SK-N-SH treated with all-trans-retinoic acid at 6 μM for 48 hours (cell line): ENCODE measurements around the gene BPIFA2.

Experiments used
- ATAC-seq: fragments of 200-7000 bp; cut with Tn5 transposase; 3 replicates; pipeline ENCODE4 v1.9.1; 2020; ENCODE audit warnings: mild to moderate bottlenecking, moderate library complexity
- ARNTL ChIP-seq: fragments of 450-650 bp; formaldehyde crosslinking; IDR thresholded peaks from 2 replicates; pipeline ENCODE4 v1.5.0; 2020; ENCODE audit warnings: low read depth, mild to moderate bottlenecking, moderate library complexity, borderline replicate concordance
- BACH2 ChIP-seq: fragments of 250-450 bp; sonication (Bioruptor Pico); IDR thresholded peaks from 2 replicates; pipeline ENCODE4 v1.9.0; 2021; ENCODE audit warnings: mild to moderate bottlenecking, borderline replicate concordance
- ESRRG ChIP-seq: fragments of 250-450 bp; sonication (Bioruptor Pico); IDR thresholded peaks from 2 replicates; pipeline ENCODE4 v1.6.1; 2021; ENCODE audit warnings: mild to moderate bottlenecking
- GLIS3 ChIP-seq: fragments of 250-450 bp; sonication (Bioruptor Pico); IDR thresholded peaks from 2 replicates; pipeline ENCODE4 v1.5.0; 2020; ENCODE audit warnings: mild to moderate bottlenecking, moderate library complexity
- ISL1 ChIP-seq: fragments of 250-450 bp; sonication (Bioruptor Pico); IDR thresholded peaks from 2 replicates; pipeline ENCODE4 v2.1.2; 2022; ENCODE audit warnings: mild to moderate bottlenecking, moderate library complexity
- OSR1 ChIP-seq: fragments of 250-450 bp; sonication (Bioruptor Pico); IDR thresholded peaks from 2 replicates; pipeline ENCODE4 v1.8.0; 2022; ENCODE audit warnings: moderate library complexity, mild to moderate bottlenecking, inconsistent platforms
- PATZ1 ChIP-seq: fragments of 250-450 bp; sonication (Bioruptor Pico); IDR thresholded peaks from 2 replicates; pipeline ENCODE4 v1.8.0; 2020; ENCODE audit warnings: mild to moderate bottlenecking, moderate library complexity, borderline replicate concordance
- POU6F1 ChIP-seq: fragments of 250-450 bp; sonication (Bioruptor Pico); IDR thresholded peaks from 2 replicates; pipeline ENCODE4 v1.8.0; 2021; ENCODE audit warnings: low read depth, mild to moderate bottlenecking, moderate library complexity, borderline replicate concordance
- PPARA ChIP-seq: fragments of 250-450 bp; sonication (Bioruptor Pico); IDR thresholded peaks from 2 replicates; pipeline ENCODE4 v1.5.0; 2020; ENCODE audit warnings: mild to moderate bottlenecking, borderline replicate concordance
- RARB ChIP-seq: fragments of 250-450 bp; sonication (Bioruptor Pico); IDR thresholded peaks from 2 replicates; pipeline ENCODE4 v1.8.0; 2021; ENCODE audit warnings: mild to moderate bottlenecking, moderate library complexity
- SNAI2 ChIP-seq: fragments of 250-450 bp; sonication (Bioruptor Pico); IDR thresholded peaks from 2 replicates; pipeline ENCODE4 v1.5.0; 2020; ENCODE audit warnings: mild to moderate bottlenecking, moderate library complexity
- TCF4 ChIP-seq: fragments of 250-450 bp; sonication (Bioruptor Pico); IDR thresholded peaks from 2 replicates; pipeline ENCODE4 v1.8.0; 2021; ENCODE audit warnings: mild to moderate bottlenecking, moderate library complexity, borderline replicate concordance
- TOX ChIP-seq: fragments of 250-450 bp; sonication (Bioruptor Pico); IDR thresholded peaks from 2 replicates; pipeline ENCODE4 v1.8.0; 2021; ENCODE audit warnings: mild to moderate bottlenecking, moderate library complexity, borderline replicate concordance
- ZC3H10 ChIP-seq: fragments of 250-450 bp; sonication (Bioruptor Pico); IDR thresholded peaks from 2 replicates; pipeline ENCODE4 v1.5.1; 2021; ENCODE audit warnings: mild to moderate bottlenecking, moderate library complexity
- ZFP3 ChIP-seq: fragments of 250-450 bp; sonication (Bioruptor Pico); IDR thresholded peaks from 2 replicates; pipeline ENCODE4 v1.5.0; 2020; ENCODE audit warnings: mild to moderate bottlenecking, moderate library complexity
- ZNF565 ChIP-seq: fragments of 450-650 bp; formaldehyde crosslinking; conservative IDR thresholded peaks from 2 replicates; pipeline ENCODE4 v1.5.0; 2020; ENCODE audit warnings: low read depth, mild to moderate bottlenecking, moderate library complexity
- ZNF70 ChIP-seq: fragments of 450-650 bp; formaldehyde crosslinking; IDR thresholded peaks from 2 replicates; pipeline ENCODE4 v1.5.0; 2020; ENCODE audit warnings: mild to moderate bottlenecking, moderate library complexity
- ZNF8 ChIP-seq: fragments of 450-650 bp; formaldehyde crosslinking; IDR thresholded peaks from 2 replicates; pipeline ENCODE4 v1.5.0; 2020; ENCODE audit warnings: mild to moderate bottlenecking, moderate library complexity
- TF ChIP-seq, protein P1 (sequence below): fragments of 250-450 bp; sonication (Bioruptor Pico); IDR thresholded peaks from 2 replicates; pipeline ENCODE4 v1.5.1; 2021; ENCODE audit warnings: mild to moderate bottlenecking, moderate library complexity
- TF ChIP-seq, protein P2 (sequence below): fragments of 250-450 bp; sonication (Bioruptor Pico); IDR thresholded peaks from 2 replicates; pipeline ENCODE4 v1.5.1; 2020; ENCODE audit warnings: low read depth, mild to moderate bottlenecking, moderate library complexity

BPIFA2 gene

DNA sequence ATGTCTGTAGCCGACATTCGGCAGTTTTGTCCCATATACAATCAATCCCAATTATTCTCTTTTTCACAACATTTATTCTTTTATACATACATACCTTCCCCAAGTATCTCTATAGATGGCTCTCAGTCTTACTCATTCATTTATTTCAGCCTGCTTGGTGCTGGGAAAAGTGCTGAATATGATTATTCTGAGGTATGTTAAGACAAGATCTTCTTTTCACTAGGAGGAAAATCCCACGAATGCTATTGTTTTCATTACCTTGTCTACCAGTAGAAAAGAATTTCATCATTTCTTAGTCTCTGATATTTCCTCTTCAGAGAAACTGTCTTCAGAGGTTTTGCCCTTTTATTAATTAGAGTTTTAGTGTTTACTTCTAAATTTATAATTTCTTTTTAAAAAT lies 35.5 kb downstream of the BPIFA2 start:
- ATAC-seq, result no peak

DNA sequence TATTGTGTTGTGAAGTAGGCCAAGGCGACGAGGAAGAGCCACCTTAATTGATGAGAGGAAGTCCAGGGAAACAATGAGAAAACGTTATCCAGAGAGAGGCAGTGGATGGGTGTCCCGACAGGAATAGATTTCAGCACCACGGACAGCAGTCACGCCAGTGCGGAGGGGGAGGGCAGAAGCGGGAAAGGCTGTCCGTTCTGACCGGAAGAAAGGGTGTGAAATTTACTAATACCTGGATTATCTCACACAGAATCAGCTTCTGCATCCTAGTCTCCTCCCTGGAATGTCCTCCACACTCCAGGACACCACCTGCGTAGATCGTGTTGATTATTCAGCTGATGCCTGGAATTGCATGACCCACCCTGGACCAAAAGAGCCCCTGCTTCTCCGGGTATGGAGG lies 41.8 kb downstream of the BPIFA2 start:
- peak; percentile 63 for ATAC-seq
- TF ChIP-seq ZC3H10 (CRISPR knock-in tag) (no peak), TCF4 (no peak), ZNF70 (CRISPR knock-in tag) (no peak), TOX (CRISPR knock-in tag) (no peak)

More for the DNA sequence above, 35.5 kb downstream of the BPIFA2 start:
- TF ChIP-seq ARNTL (CRISPR knock-in tag), result no peak
- TF ChIP-seq ISL1, result no peak
- no peak for TF ChIP-seq ESRRG (CRISPR knock-in tag)
- TF ChIP-seq TCF4, result no peak
- no peak for TF ChIP-seq ZNF8
- no peak for TF ChIP-seq OSR1
- no peak for TF ChIP-seq GLIS3 (CRISPR knock-in tag)
- no peak for TF ChIP-seq SNAI2 (CRISPR knock-in tag)
- TF ChIP-seq, protein P1, sequence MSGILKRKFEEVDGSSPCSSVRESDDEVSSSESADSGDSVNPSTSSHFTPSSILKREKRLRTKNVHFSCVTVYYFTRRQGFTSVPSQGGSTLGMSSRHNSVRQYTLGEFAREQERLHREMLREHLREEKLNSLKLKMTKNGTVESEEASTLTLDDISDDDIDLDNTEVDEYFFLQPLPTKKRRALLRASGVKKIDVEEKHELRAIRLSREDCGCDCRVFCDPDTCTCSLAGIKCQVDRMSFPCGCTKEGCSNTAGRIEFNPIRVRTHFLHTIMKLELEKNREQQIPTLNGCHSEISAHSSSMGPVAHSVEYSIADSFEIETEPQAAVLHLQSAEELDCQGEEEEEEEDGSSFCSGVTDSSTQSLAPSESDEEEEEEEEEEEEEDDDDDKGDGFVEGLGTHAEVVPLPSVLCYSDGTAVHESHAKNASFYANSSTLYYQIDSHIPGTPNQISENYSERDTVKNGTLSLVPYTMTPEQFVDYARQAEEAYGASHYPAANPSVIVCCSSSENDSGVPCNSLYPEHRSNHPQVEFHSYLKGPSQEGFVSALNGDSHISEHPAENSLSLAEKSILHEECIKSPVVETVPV (CRISPR knock-in tag), result no peak
- no peak for TF ChIP-seq TOX (CRISPR knock-in tag)
- TF ChIP-seq BACH2 (CRISPR knock-in tag), result no peak
- TF ChIP-seq PATZ1 (CRISPR knock-in tag), result no peak
- no peak for TF ChIP-seq ZNF565 (CRISPR knock-in tag)
- TF ChIP-seq RARB, result no peak
- no peak for TF ChIP-seq POU6F1
- TF ChIP-seq PPARA (CRISPR knock-in tag), result no peak
- TF ChIP-seq ZC3H10 (CRISPR knock-in tag), result no peak
- no peak for TF ChIP-seq ZNF70 (CRISPR knock-in tag)

- no peak for ATAC-seq
- TF ChIP-seq TOX (CRISPR knock-in tag) (no peak), BACH2 (CRISPR knock-in tag) (no peak), ZC3H10 (CRISPR knock-in tag) (no peak), ISL1 (no peak), TCF4 (no peak), ZFP3 (CRISPR knock-in tag) (no peak), PATZ1 (CRISPR knock-in tag) (no peak)
- TF ChIP-seq, protein P2, sequence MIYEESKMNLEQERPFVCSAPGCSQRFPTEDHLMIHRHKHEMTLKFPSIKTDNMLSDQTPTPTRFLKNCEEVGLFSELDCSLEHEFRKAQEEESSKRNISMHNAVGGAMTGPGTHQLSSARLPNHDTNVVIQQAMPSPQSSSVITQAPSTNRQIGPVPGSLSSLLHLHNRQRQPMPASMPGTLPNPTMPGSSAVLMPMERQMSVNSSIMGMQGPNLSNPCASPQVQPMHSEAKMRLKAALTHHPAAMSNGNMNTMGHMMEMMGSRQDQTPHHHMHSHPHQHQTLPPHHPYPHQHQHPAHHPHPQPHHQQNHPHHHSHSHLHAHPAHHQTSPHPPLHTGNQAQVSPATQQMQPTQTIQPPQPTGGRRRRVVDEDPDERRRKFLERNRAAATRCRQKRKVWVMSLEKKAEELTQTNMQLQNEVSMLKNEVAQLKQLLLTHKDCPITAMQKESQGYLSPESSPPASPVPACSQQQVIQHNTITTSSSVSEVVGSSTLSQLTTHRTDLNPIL (CRISPR knock-in tag), result no peak
Observed at GRCh38 chr20:33210371-33210770, 42.4 kb downstream of the BPIFA2 start.

DNA sequence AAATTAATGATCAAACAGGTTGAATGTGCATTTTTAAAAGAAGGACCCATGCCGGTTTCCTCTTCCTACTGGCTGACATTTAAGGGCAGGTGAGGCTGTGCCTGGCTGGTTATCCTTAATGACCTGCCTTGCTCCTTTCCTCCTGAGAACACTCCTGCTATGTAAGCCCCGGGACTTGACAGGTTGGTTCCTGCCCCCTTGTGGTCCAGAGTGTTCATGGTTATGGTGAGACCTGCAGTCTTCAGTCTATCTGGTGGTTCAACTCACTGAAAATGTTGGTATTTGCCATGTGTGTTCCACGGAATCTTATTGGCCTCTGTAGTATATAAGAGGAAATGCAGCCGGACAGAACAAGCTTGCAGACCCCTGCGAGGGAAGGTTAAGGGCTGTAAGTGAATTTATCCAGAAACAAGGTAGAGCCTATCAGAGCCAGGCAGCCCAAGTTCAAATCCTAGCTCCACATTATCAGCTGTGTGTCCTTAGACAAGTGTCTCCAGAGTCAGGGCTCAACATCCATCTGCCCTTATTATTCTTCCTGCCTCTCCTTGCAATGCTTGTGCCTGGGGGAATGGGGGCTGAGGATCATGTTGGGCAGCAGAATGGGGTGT lies 44.0 kb downstream of the BPIFA2 start:
- TF ChIP-seq, protein P2 (CRISPR knock-in tag), result no peak
- no peak for TF ChIP-seq ZC3H10 (CRISPR knock-in tag)
- no peak for TF ChIP-seq ZNF565 (CRISPR knock-in tag)
- TF ChIP-seq ZNF70 (CRISPR knock-in tag), result no peak
- no peak for TF ChIP-seq ZFP3 (CRISPR knock-in tag)
- no peak for TF ChIP-seq PPARA (CRISPR knock-in tag)
- peak; percentile 86 for ATAC-seq
